Testis (tissue), 2 donors: ENCODE data around the gene BTBD2.

ENCODE experiments used
- POLR2A ChIP-seq: fragments of 450-650 bp; IDR thresholded peaks from one replicate; pipeline ENCODE4 v1.6.1; 2017; ENCODE audit warnings: antibody characterized with exemption, mild to moderate bottlenecking, moderate library complexity
- TF ChIP-seq, protein P1 (sequence below), 3 experiments: fragments of 450-650 bp in 2 of 3; fragments of 200-600 bp in 1 of 3; sonication (generic) in 1 of 3; IDR thresholded peaks; one replicate each; pipeline ENCODE4 v1.5.1; 2016 to 2019; ENCODE audit warnings: antibody characterized with exemption in 3 of 3, mild to moderate bottlenecking in 2 of 3, moderate library complexity in 1 of 3

DNA sequence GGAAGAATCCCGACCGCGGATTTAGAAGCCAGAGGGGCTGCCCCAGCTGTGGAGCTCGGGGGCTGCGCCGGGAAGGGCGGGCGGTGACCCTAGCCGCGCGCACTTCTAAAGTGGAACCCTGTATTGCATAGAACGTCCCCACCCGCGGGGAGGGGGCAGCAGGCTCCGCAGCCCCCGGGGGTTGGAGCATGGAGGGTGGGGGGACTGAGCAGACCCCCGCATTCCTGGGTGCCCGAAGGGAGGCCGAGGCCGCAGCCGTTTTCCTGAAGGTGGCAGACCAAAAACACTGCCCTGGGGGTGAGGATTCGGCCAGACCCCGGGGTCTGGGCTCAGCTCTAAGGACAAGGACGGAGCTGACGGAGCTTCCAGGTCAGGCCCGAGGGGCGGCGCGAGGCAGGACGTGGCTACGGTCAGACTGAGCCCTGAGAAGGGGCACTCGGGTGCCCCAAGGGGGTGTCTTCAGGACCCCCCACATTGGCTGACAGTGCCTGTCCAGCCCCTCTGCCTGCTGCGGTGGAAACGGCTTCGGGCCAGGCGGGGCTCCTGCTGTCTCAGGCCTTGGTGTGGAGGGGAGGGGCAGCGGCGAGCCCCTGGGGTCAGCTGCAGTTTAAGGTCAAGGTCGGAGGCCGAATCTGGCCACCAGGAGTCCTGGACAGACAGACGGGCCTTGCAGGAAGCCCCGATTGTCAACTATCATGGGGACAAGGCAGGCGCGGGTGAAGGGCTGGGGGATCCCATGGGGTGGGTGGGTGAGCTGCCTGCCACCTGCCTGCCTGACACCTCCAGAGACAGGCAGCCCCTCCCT is 23.0 kb upstream of the BTBD2 start:
- TF ChIP-seq, protein P1, sequence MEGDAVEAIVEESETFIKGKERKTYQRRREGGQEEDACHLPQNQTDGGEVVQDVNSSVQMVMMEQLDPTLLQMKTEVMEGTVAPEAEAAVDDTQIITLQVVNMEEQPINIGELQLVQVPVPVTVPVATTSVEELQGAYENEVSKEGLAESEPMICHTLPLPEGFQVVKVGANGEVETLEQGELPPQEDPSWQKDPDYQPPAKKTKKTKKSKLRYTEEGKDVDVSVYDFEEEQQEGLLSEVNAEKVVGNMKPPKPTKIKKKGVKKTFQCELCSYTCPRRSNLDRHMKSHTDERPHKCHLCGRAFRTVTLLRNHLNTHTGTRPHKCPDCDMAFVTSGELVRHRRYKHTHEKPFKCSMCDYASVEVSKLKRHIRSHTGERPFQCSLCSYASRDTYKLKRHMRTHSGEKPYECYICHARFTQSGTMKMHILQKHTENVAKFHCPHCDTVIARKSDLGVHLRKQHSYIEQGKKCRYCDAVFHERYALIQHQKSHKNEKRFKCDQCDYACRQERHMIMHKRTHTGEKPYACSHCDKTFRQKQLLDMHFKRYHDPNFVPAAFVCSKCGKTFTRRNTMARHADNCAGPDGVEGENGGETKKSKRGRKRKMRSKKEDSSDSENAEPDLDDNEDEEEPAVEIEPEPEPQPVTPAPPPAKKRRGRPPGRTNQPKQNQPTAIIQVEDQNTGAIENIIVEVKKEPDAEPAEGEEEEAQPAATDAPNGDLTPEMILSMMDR (IDR thresholded peaks at IDR 0.05) = no peak
- TF ChIP-seq POLR2A = no peak
